GM21619 (cell line): ENCODE measurements around the gene AMACR.
"Not testable (repeated sequence)": the region's sequence is repeated elsewhere in the genome, so short reads cannot be mapped to it uniquely, and the experiment has no call there.

Experiments
- ATAC-seq: cut with Tn5 transposase; IDR thresholded peaks from one replicate; pipeline ENCODE4 v1.9.1; 2021; ENCODE audit not compliant: unreplicated experiment

Gene AMACR

GRCh38 chr5:34038390-34038789 lies 30.5 kb upstream of the AMACR start:
- no peak for ATAC-seq

- ATAC-seq, result no peak
These were observed 29.9 kb upstream of the AMACR start for GRCh38 chr5:34037726-34038125.

GRCh38 chr5:34035756-34036155 lies 27.9 kb upstream of the AMACR start:
- no peak for ATAC-seq

DNA sequence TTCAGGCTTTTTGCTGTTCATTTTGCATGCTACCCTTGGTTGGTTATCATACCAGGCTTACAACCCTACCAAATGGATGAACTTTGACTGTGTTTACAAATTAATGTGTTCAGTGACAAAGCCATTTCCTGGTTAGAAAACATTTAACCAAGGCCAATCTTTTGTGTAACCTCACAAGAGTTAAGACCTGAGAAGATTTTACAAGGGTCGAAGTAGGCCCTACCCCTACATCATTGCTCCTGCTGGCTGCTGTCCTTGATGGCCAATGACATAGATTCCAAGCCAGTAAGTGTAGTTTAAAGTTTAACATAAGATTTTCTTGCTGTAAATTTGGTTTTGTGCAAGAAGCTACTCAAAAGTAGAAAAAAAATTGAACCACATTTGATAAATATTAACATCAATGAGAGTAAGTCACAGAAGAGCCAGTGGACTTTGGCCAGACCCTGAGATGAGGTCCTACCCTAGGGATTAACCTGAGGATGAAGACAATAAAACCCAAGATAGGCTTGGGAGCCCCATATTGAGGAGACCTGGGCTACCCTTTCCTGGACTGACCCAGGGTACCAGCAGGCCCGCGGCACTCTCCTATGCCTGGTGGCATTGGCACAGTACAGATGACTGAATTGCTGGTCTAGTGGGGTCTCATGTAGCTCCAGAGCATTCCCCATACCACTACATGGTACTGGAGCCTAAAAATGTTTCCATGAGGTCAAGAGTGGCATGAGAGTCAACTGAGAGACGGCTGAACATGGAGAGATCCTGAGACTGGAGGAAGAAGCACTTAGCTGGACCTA lies 26.9 kb upstream of the AMACR start:
- peak; percentile 74 for ATAC-seq

GRCh38 chr5:34031966-34032365 lies 24.1 kb upstream of the AMACR start:
- ATAC-seq, result no peak

- no peak for ATAC-seq
These were observed 23.3 kb upstream of the AMACR start for GRCh38 chr5:34031117-34031516.

DNA sequence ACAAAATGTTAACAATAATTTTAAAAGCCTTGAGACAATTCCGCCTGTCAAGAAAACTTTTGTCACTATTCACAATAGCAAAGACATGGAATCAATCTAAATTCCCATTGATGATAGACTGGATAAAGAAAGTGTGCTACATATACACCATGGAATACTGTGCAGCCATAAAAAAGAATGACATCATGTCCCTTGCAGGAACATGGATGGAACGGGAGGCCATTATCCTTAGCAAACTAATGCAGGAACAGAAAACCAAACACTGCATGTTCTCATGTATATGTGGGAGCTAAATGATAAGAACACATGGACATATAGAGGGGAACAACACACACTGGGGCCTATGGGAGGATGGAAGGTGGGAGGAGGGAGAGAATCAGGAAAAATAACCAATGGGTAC lies 22.7 kb upstream of the AMACR start:
- ATAC-seq, result not testable (repeated sequence)

GRCh38 chr5:34030048-34030447 lies 22.2 kb upstream of the AMACR start:
- ATAC-seq, result no peak

GRCh38 chr5:34028349-34028748 lies 20.5 kb upstream of the AMACR start:
- no peak for ATAC-seq

GRCh38 chr5:34026089-34026761 lies 18.4 kb upstream of the AMACR start:
- no peak for ATAC-seq

DNA sequence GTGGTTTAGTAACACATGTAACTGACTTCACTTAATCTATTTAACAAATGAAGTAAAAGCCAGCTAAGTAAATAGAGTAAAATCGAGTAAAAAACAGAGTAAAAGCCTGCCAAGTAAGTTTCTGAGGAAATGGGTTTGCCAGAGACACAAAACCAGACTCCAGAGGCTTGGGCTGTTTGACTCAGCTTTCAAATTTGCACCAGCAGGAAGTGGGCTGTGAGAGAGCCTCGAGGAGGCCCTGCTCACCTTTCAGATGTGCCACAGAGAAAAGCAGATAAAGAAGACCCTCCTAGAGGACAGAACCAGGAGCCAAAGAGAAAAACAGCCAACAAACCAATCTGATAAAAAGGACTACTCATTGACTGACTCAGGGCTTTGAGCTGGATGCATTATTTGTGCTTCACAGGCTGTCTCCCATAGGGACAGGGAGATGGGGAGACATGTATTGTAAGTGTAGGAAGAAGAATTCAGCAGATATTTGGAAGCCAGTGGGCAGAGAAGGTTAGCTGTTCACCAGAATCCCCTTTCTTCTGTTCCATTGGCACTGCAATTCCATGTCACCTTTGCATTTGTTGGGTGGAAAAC lies 14.4 kb upstream of the AMACR start:
- ATAC-seq, result peak; percentile 91

- no peak for ATAC-seq
These were observed 13.5 kb upstream of the AMACR start for GRCh38 chr5:34021334-34021733.

GRCh38 chr5:34020726-34021125 lies 12.9 kb upstream of the AMACR start:
- no peak for ATAC-seq

GRCh38 chr5:34017254-34017653 lies 9.4 kb upstream of the AMACR start:
- no peak for ATAC-seq

- ATAC-seq, result no peak
These were observed 8.9 kb upstream of the AMACR start for GRCh38 chr5:34016750-34017149.

DNA sequence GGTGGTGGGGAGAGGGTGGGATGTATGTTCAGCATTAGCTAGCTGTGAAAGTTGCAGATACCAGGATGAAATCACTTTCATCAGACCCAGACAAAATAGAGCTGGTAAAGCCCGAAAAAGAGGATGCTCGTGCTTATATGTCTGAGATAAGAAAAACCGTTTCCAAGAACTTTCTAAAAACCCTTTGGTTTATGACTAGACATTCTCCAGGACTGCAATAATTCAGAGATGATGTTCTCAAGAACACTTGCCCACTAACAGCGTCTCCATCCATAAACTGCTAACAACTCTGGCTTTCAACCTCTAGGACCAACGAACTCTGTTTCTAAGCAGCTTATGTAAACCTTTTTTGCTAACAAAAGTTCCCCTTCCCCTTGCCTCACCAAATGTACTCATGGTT lies 8.4 kb upstream of the AMACR start:
- ATAC-seq, result no peak

GRCh38 chr5:34015120-34015822 lies 7.4 kb upstream of the AMACR start:
- no peak for ATAC-seq

DNA sequence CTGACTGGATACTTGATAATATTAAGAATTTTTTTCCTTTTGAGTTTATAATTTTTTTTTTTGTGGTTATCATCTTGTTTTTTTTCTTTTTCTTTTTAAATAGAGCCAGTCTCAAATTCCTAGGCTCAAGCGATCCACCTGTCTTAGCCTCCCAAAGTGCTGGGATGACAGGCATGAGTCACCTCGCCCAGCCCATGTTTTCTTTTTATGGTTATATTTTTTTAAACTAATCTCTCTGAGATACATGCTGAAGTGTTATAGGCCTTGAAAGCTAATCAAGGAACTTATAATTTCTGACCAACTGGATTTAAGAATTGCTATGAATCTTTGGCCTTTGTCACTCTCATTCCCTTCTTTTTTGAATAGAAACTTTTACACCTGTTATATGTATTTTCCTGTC lies 6.8 kb upstream of the AMACR start:
- no peak for ATAC-seq

- ATAC-seq, result no peak
These were observed 5.7 kb upstream of the AMACR start for GRCh38 chr5:34013547-34013946.

- ATAC-seq, result no peak
These were observed 4.9 kb upstream of the AMACR start for GRCh38 chr5:34012791-34013190.

DNA sequence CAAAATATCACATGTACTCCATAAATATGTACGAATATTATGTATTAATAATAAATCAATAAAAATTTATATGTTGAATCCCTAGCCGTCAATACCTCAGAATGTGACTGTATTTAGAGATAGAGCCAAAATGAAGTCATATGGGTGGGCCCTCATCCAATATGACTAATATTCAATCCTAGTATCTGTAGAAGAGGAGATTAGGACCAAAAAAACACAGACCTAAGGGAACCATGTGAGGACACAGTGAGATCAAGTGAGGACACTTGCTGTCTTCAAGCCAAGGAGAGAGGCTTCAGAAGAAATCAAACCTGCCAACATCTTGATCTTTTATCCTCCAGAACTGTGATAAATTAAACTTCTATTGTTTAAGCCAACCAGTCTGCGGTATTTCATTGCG lies 3.7 kb upstream of the AMACR start:
- no peak for ATAC-seq

GRCh38 chr5:34010146-34010545 lies 2.3 kb upstream of the AMACR start:
- not testable (repeated sequence) for ATAC-seq
